Activated CD4-positive, alpha-beta T cell treated with anti-CD3 and anti-CD28 coated beads, Interleukin-2, amount 50 U/mL, for 16 hours (primary cell): ENCODE data around the gene DHDH.
A peak's percentile ranks its signal among the peaks of the same experiment; 100 is the strongest.

Source experiments
- DNase-seq: peaks from one replicate; pipeline ENCODE4 v3.0.0-alpha.2; 2020

DHDH gene

GRCh38 chr19:48967346-48968178, 34.1 kb downstream of the DHDH start:
- DNase-seq = peak; percentile 37

- no peak for DNase-seq
These were observed 34.7 kb downstream of the DHDH start for GRCh38 chr19:48968179-48968661.

GRCh38 chr19:48968813-48969218, 35.3 kb downstream of the DHDH start:
- DNase-seq = no peak

- DNase-seq = no peak
These were observed 36.0 kb downstream of the DHDH start for GRCh38 chr19:48969276-48970138.

- no peak for DNase-seq
These were observed 36.8 kb downstream of the DHDH start for GRCh38 chr19:48970139-48970766.

- DNase-seq = peak; percentile 79
These were observed 37.5 kb downstream of the DHDH start for GRCh38 chr19:48970923-48971395.

GRCh38 chr19:48975947-48976847, 42.7 kb downstream of the DHDH start:
- DNase-seq = peak; percentile 57

- DNase-seq = no peak
These were observed 43.6 kb downstream of the DHDH start for GRCh38 chr19:48977061-48977460.

GRCh38 chr19:48982280-48982679, 48.8 kb downstream of the DHDH start:
- no peak for DNase-seq

GRCh38 chr19:48985711-48986110, 52.2 kb downstream of the DHDH start:
- no peak for DNase-seq

- DNase-seq = no peak
These were observed 52.7 kb downstream of the DHDH start for GRCh38 chr19:48986211-48986610.

GRCh38 chr19:48987323-48987722, 53.8 kb downstream of the DHDH start:
- no peak for DNase-seq

- DNase-seq = no peak
These were observed 54.8 kb downstream of the DHDH start for GRCh38 chr19:48988286-48988685.

GRCh38 chr19:48988860-48989259, 55.4 kb downstream of the DHDH start:
- DNase-seq = no peak

GRCh38 chr19:48989701-48990291, 56.3 kb downstream of the DHDH start:
- DNase-seq = no peak

GRCh38 chr19:48990400-48990799, 56.9 kb downstream of the DHDH start:
- no peak for DNase-seq

GRCh38 chr19:48991011-48991609, 57.6 kb downstream of the DHDH start:
- no peak for DNase-seq

- no peak for DNase-seq
These were observed 58.5 kb downstream of the DHDH start for GRCh38 chr19:48991873-48992580.

- no peak for DNase-seq
These were observed 59.2 kb downstream of the DHDH start for GRCh38 chr19:48992581-48993174.
